ENCODE measurements around the gene MTA3. TPM values are rescaled to one million over a fixed set of nuclear protein-coding genes. Genes with fewer than 3 reads are reported as not detected.

The MTA3 gene
- total RNA-seq, 1 donor from 2014 or later = 107 TPM

GRCh38 chr2:42783511-42783910 lies 215.1 kb downstream of the MTA3 start:
- DNase-seq (ENCODE audit: low spot score in 2 of 2, unreplicated experiment in 2 of 2) = no peak

DNA sequence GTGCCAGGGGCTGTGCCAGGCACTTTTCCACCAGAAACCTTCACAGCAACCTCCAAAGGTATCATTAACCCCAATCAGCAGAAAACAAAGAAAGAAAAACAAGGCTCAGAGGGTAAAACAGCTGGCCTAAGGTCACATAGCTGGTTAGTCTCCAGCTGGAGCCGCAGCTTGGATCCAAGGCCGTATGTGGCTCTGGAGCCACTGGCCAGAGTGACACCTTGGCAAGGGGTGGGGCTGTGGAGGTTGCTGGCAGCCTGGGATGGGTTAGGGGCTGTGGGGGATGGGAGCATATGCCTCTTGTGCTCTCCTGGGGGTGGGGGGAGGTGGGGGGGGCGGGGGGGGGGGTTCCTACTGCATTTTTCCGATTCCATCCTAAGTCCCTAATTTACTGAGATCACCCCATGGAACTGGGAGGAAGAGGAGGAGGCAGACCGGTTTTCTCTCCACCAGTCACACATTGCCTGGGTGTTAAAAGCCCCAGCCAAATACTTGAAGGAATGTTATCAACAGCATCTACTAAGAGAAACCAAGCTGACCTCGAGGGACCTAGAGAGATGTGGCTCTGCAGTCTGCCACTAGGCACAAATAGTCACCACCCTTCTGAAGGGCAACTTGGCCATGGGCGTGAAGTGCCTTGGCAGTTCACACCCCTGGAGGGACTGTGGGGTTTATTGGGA lies 215.9 kb downstream of the MTA3 start:
- Mint-ChIP-seq H3K9me3 (peaks cover 10% of the 10 kb centered on the region), H3K36me3 (peaks cover 27% of the 10 kb centered on the region), H3K4me3 (no peak overlapping the region), H3K4me1 (peaks cover 4% of the 10 kb centered on the region), H3K27ac (no peak overlapping the region), H3K27me3 (ENCODE audit: low read depth) (no peaks in the 10 kb centered on the region)
- no peak for DNase-seq (ENCODE audit: low spot score in 2 of 2, unreplicated experiment in 2 of 2)
- TF ChIP-seq, protein P1, sequence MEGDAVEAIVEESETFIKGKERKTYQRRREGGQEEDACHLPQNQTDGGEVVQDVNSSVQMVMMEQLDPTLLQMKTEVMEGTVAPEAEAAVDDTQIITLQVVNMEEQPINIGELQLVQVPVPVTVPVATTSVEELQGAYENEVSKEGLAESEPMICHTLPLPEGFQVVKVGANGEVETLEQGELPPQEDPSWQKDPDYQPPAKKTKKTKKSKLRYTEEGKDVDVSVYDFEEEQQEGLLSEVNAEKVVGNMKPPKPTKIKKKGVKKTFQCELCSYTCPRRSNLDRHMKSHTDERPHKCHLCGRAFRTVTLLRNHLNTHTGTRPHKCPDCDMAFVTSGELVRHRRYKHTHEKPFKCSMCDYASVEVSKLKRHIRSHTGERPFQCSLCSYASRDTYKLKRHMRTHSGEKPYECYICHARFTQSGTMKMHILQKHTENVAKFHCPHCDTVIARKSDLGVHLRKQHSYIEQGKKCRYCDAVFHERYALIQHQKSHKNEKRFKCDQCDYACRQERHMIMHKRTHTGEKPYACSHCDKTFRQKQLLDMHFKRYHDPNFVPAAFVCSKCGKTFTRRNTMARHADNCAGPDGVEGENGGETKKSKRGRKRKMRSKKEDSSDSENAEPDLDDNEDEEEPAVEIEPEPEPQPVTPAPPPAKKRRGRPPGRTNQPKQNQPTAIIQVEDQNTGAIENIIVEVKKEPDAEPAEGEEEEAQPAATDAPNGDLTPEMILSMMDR (IDR thresholded peaks at IDR 0.05; ENCODE audit: unreplicated experiment) = no peak

More at GRCh38 chr2:42783511-42783910, 215.1 kb downstream of the MTA3 start:
- H3K4me3 Mint-ChIP-seq = no peak overlapping the region
- TF ChIP-seq, protein P1 (IDR thresholded peaks at IDR 0.05; ENCODE audit: unreplicated experiment) = no peak
- H3K27me3 Mint-ChIP-seq (ENCODE audit: low read depth) = no peaks in the 10 kb centered on the region
- peaks cover 29% of the 10 kb centered on the region for H3K36me3 Mint-ChIP-seq
- peaks cover 10% of the 10 kb centered on the region for H3K9me3 Mint-ChIP-seq
- peaks cover 4% of the 10 kb centered on the region for H3K4me1 Mint-ChIP-seq
- H3K27ac Mint-ChIP-seq = no peak overlapping the region

GRCh38 chr2:42786561-42787345 lies 218.3 kb downstream of the MTA3 start:
- H3K27me3 Mint-ChIP-seq (ENCODE audit: low read depth) = no peaks in the 10 kb centered on the region
- no peak for DNase-seq (ENCODE audit: low spot score in 2 of 2, unreplicated experiment in 2 of 2)
- no peak overlapping the region for H3K4me3 Mint-ChIP-seq
- peaks cover 6% of the 10 kb centered on the region for H3K9me3 Mint-ChIP-seq
- H3K4me1 Mint-ChIP-seq = peaks cover 19% of the 10 kb centered on the region
- TF ChIP-seq, protein P1 (IDR thresholded peaks at IDR 0.05; ENCODE audit: unreplicated experiment) = no peak
- H3K27ac Mint-ChIP-seq = no peak overlapping the region
- H3K36me3 Mint-ChIP-seq = peaks cover 18% of the 10 kb centered on the region

GRCh38 chr2:42787424-42787787 lies 219.0 kb downstream of the MTA3 start:
- no peak overlapping the region for H3K4me3 Mint-ChIP-seq
- no peak overlapping the region for H3K27ac Mint-ChIP-seq
- peaks cover 2% of the 10 kb centered on the region for H3K9me3 Mint-ChIP-seq
- no peaks in the 10 kb centered on the region for H3K27me3 Mint-ChIP-seq (ENCODE audit: low read depth)
- H3K4me1 Mint-ChIP-seq = peaks cover 23% of the 10 kb centered on the region
- DNase-seq (ENCODE audit: low spot score in 2 of 2, unreplicated experiment in 2 of 2) = no peak
- H3K36me3 Mint-ChIP-seq = peaks cover 11% of the 10 kb centered on the region
- TF ChIP-seq, protein P1 (IDR thresholded peaks at IDR 0.05; ENCODE audit: unreplicated experiment) = no peak

- Mint-ChIP-seq H3K36me3 (peaks cover 6% of the 10 kb centered on the region), H3K27me3 (ENCODE audit: low read depth) (no peaks in the 10 kb centered on the region), H3K9me3 (no peaks in the 10 kb centered on the region), H3K4me1 (peaks cover 23% of the 10 kb centered on the region), H3K27ac (no peak overlapping the region), H3K4me3 (no peak overlapping the region)
- TF ChIP-seq, protein P1 (IDR thresholded peaks at IDR 0.05; ENCODE audit: unreplicated experiment) = no peak
- DNase-seq (ENCODE audit: low spot score in 2 of 2, unreplicated experiment in 2 of 2) = no peak
Measured at GRCh38 chr2:42787788-42788477, 219.5 kb downstream of the MTA3 start.

All from mesothelial cell of epicardium (in vitro differentiated cells).